DND-41 (cell line): ENCODE data around the gene KITLG.

ENCODE experiments used
- CTCF ChIP-seq: IDR thresholded peaks from 2 replicates; pipeline ENCODE4 v1.5.1; 2012; ENCODE audit warnings: borderline replicate concordance, low read length, moderate library complexity, mild to moderate bottlenecking; ENCODE audit not compliant: poor library complexity, severe bottlenecking; ENCODE audit errors: extremely low read depth
- EZH2 ChIP-seq: IDR thresholded peaks from 3 replicates; pipeline ENCODE4 v1.6.1; 2012; ENCODE audit warnings: borderline replicate concordance, low read depth, mild to moderate bottlenecking, moderate library complexity, low read length, inconsistent platforms; ENCODE audit not compliant: severe bottlenecking

GRCh38 chr12:88624911-88625310 is 44.6 kb upstream of the KITLG start:
- TF ChIP-seq CTCF (no peak), EZH2 (no peak)
